ENCODE results near the gene PPP4R4.
"Not testable (repeated sequence)": the region's sequence is repeated elsewhere in the genome, so short reads cannot be mapped to it uniquely, and the experiment has no call there.

PPP4R4 gene

GRCh38 chr14:94276898-94277561 is 102.9 kb downstream of the PPP4R4 start:
- DNase-seq (ENCODE audit: low read depth in 3 of 3): not testable (repeated sequence)

GRCh38 chr14:94278731-94279130 is 104.6 kb downstream of the PPP4R4 start:
- DNase-seq (ENCODE audit: low read depth in 3 of 3): no peak

- no peak for DNase-seq (ENCODE audit: low read depth in 3 of 3)
These were observed 109.0 kb downstream of the PPP4R4 start for GRCh38 chr14:94282991-94283723.

GRCh38 chr14:94284221-94284620 is 110.1 kb downstream of the PPP4R4 start:
- DNase-seq (ENCODE audit: low read depth in 3 of 3): no peak

GRCh38 chr14:94285158-94285557 is 111.0 kb downstream of the PPP4R4 start:
- DNase-seq (ENCODE audit: low read depth in 3 of 3): no peak

- DNase-seq (ENCODE audit: low read depth in 3 of 3): no peak
These were observed 114.7 kb downstream of the PPP4R4 start for GRCh38 chr14:94288610-94289465.

- no peak for DNase-seq (ENCODE audit: low read depth in 3 of 3)
These were observed 116.1 kb downstream of the PPP4R4 start for GRCh38 chr14:94290197-94290596.

GRCh38 chr14:94291159-94291905 is 117.2 kb downstream of the PPP4R4 start:
- no peak for DNase-seq (ENCODE audit: low read depth in 3 of 3)

- no peak for DNase-seq (ENCODE audit: low read depth in 3 of 3)
These were observed 117.9 kb downstream of the PPP4R4 start for GRCh38 chr14:94291906-94292525.

GRCh38 chr14:94292526-94292871 is 118.4 kb downstream of the PPP4R4 start:
- DNase-seq (ENCODE audit: low read depth in 3 of 3): no peak

GRCh38 chr14:94292872-94293577 is 118.9 kb downstream of the PPP4R4 start, which contains the start of gene SERPINA10:
Gene SERPINA10 (minus strand): TSS chr14:94293268. CDS start chr14:94290593, 2,675 bp downstream.
- no peak for DNase-seq (ENCODE audit: low read depth in 3 of 3)

- no peak for DNase-seq (ENCODE audit: low read depth in 3 of 3)
These were observed 119.4 kb downstream of the PPP4R4 start for GRCh38 chr14:94293578-94293924.

GRCh38 chr14:94295360-94296180 is 121.4 kb downstream of the PPP4R4 start:
- DNase-seq (ENCODE audit: low read depth in 3 of 3): no peak

- not testable (repeated sequence) for DNase-seq (ENCODE audit: low read depth in 3 of 3)
These were observed 122.0 kb downstream of the PPP4R4 start for GRCh38 chr14:94296181-94296545.

- DNase-seq (ENCODE audit: low read depth in 3 of 3): no peak
These were observed 124.0 kb downstream of the PPP4R4 start for GRCh38 chr14:94298130-94298529.

- DNase-seq (ENCODE audit: low read depth in 3 of 3): no peak
These were observed 129.0 kb downstream of the PPP4R4 start for GRCh38 chr14:94303111-94303510.

GRCh38 chr14:94304243-94304642 is 130.1 kb downstream of the PPP4R4 start:
- DNase-seq (ENCODE audit: low read depth in 3 of 3): no peak

- DNase-seq (ENCODE audit: low read depth in 3 of 3): no peak
These were observed 131.5 kb downstream of the PPP4R4 start for GRCh38 chr14:94305620-94306019.

- no peak for DNase-seq (ENCODE audit: low read depth in 3 of 3)
These were observed 132.2 kb downstream of the PPP4R4 start for GRCh38 chr14:94306047-94306978.
